HG03135 (cell line): Measurements from ENCODE around the gene CCHCR1.
"Not testable (repeated sequence)": the region's sequence is repeated elsewhere in the genome, so short reads cannot be mapped to it uniquely, and the experiment has no call there.

ENCODE experiments used
- ATAC-seq: cut with Tn5 transposase; IDR thresholded peaks from one replicate; pipeline ENCODE4 v1.9.1; 2021; ENCODE audit warnings: mild to moderate bottlenecking, moderate library complexity; ENCODE audit not compliant: unreplicated experiment

Gene CCHCR1

DNA sequence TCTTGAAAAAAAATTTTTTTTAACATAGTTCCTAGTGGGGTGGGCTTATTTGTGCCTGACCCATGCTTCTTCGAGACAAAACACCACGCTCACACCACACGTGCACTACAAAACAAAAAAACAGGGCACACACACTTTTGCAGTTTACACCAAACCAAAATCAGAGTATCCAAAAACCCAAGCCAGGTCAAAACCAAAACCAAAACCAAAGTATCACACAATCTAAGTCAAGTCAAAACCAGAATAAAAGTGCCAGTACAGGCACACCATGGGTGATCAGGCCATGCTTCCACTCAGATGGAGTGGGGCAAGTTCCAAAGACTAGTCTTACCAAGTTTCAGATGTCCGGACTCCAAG lies 28.1 kb upstream of the CCHCR1 start:
- ATAC-seq, result not testable (repeated sequence)

DNA sequence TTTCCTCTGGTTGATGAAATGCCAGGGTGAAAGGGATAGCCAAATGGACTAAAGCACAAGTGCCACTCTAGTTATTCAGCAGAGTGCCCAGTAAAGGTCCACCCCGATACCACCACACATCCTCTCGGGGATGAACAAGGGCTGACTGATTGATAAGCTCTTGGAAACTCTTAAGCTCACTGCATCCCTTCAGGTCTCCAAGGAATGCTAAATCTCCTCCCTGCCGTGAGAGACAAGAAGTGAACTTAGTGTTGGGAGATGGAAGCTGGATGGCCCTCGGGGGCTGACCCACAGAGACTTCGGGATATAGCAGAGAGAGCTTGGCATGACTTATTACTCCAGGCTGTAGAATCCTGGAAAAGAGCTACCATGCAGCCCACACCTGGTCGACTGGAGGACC lies 26.3 kb upstream of the CCHCR1 start:
- ATAC-seq, result not testable (repeated sequence)

DNA sequence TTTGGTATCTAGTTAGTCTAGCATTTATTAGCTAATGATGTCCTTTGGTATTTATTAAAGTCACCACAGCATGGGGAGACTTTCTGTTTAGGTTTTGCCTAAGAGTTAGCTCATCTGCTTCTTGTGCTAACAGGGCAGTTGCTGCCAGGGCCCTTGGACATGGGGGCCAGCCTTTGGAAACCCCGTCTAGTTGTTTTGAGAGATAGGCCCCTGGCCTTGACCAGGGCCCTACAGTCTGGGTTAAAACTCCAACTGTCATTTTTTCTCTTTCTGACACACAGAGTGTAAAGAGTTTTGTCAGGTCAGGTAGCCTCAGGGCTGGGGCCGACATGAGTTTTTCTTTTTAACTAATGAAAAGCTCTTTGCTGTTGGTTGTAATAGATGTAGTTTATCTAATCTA lies 25.7 kb upstream of the CCHCR1 start:
- not testable (repeated sequence) for ATAC-seq

DNA sequence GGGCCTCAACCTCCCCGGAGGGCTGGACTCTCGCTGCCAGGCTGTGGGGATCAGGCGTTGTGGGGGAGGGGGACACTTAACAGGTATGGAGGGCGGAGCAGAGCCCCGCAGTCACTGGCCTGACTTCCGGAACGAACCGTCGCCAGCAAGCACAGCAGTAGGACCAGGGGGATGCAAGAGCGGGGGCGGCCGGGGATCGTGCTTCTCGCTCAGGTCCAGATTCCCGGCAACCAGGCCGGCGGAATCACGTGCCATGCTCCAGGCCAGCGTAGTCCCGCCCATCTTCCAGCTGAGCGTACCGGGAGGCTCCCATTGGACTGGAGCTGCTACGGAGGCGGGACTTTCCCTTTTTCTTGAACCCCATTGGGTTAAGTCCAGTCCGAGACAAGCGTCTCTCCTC lies 22.9 kb upstream of the CCHCR1 start:
- ATAC-seq, result no peak

DNA sequence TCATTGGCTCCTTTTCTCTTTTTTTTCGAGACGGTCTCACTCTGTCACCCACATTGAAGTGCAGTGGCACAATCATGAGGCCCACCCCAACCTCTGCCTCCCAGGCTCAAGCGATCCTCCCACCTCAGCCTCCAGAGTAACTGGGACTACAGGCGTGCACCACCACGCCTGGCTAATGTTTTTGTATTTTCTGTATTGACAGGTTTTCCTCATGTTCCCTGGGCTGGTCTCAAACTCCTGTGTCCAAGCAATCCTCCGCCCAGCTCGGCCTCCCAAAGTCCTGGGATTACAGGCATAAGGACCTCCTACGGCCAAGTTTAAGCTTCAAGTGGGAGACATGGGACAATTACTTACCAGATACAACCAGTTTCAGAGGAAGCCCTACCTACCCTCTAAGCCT lies 22.3 kb upstream of the CCHCR1 start:
- ATAC-seq, result no peak

DNA sequence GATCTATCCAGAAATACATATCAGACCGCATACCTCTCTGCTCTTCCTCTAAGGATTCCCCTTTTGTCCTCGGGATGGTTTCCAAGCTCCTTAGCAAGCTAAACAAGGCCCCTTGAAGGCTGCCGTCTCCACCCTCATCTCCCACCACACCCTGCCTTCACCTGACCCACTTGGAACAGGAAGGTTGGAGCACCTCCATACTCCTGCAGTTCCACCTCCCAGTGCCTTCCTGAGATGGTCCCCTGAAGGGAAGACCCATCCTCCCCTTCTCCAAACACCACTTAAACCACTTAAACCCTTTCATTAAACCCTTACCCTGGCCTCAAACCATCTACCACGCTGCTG lies 21.4 kb upstream of the CCHCR1 start:
- ATAC-seq, result no peak

DNA sequence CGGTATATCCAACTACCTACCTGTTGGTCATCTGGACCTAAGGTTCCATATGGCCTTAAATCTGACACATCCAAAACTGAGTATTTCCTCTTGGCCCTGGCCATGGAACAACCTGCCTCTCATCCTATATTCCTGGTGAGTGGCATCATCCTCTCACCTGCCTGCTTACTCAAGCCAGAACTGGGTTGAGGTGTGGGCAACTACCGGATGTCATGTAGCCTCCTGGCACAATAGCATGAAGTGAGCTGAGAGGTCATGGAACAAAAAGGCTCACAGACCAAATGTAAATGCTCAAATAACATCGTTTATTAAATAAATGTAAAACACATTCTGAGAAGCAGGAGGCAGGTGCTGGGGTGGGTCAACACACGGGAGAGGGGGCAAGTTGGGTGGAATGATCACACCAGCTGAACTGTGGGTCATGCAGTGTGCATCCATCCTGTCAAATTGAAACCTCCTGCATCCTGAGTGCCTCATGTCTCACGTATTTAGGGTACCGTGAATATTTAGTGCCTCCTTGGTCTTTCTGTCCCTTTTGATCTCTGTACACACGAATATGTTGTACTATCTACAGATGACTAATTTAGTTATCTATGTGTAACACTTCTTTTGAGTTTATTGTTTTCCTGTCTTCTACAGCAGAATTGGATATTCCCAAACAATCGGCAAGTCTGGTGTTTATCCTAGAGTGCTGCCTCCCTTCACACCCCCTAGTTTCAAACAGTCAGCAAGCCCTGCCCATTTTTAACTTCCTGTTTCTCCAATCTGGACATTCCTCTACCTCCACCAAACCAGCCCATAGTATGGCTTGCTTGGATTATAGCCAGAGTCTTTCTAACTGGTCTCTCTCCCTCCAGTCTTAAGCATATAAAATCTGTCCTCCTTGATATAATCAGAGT lies 20.8 kb upstream of the CCHCR1 start:
- ATAC-seq, result no peak

- ATAC-seq, result no peak
Measured at GRCh38 chr6:31175971-31176370, 18.4 kb upstream of the CCHCR1 start.

- no peak for ATAC-seq
Measured at GRCh38 chr6:31174378-31174777, 16.8 kb upstream of the CCHCR1 start.

- no peak for ATAC-seq
Measured at GRCh38 chr6:31173406-31173805, 15.8 kb upstream of the CCHCR1 start.

DNA sequence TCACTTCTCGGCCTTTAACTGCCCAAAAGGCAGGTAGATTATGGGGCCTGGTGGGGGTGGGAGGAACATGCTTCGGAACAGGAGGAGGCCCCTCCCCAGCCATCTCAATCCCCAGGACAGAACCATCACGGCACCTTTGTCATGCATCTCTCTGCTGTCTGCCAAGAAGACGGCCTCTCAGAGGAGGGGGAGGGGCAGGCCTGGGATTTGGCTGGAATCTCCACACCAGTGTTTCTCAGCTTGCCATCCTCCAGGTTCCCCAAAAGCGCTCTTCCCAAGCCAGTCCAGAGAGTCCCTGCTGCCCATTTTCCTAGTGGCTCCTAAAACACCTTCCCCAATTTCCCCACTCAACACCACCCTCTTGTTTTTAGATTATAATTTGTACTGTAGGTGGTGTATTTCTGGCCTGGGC lies 15.4 kb upstream of the CCHCR1 start:
- ATAC-seq, result no peak

DNA sequence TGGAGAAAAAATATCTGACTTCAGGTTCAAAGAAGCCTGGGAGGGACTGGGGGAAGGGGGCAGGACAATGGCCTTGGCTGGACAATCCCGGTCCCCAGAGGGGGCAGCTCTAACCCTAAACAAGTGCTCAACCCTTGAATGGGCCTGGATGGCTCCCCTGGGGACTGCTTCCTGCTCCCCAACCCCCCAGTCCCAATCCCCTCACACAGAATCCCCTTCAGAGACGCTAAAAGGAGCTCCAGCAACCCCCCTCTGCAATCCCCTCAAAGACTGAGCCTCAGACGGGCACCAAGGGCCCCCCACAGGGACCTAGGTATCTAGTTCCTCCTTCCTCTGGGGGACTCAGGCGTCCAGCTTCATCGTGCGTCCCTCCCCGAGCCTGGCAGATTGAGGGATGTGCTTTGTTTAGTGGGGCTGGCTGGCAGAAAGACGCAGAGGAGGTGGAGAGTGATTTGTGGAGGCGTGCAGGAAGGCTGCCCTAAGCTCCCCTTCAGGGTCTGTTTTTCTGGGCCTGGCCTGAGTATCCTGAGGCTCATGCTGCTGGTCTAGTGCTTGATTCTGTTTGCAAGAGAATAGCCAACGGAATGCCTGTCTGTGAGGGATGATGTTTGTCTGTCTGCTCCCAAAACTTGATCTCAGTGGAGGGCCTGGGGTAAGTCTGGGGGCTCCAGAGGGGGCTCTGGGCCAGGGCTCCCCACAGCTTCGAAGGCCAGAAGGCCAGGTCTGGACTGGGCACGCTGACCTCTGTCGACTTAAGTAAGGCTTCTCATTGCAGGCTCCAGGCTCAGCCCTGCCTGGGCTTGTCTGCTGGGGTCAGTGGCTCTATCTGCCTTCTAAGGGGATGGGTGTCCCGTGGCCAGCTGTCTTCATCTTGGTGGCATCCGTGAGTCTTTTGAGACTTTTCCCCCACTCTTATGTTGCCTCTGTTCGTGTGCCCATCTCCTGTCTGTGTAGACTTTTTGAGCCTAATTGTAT lies 14.6 kb upstream of the CCHCR1 start:
- ATAC-seq, result no peak

- no peak for ATAC-seq
Measured at GRCh38 chr6:31170987-31171671, 13.5 kb upstream of the CCHCR1 start.

DNA sequence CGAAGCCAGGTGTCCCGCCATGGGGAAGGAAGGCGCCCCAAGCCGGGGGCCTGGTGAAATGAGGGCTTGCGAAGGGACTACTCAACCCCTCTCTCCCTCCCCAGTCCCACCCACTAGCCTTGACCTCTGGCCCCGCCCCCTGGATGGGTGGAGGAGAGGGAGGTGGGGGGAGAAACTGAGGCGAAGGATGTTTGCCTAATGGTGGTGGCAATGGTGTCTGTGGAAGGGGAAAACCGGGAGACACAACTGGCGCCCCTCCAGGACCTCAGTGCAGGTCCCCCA lies 12.9 kb upstream of the CCHCR1 start, which contains the start of gene POU5F1:
TSS of gene POU5F1 (minus strand) at position 83 of the 282 bp plus-strand sequence. CDS start at position 21, 62 bp downstream.
- ATAC-seq, result no peak

GRCh38 chr6:31169858-31170599 lies 12.4 kb upstream of the CCHCR1 start:
- ATAC-seq, result not testable (repeated sequence)

DNA sequence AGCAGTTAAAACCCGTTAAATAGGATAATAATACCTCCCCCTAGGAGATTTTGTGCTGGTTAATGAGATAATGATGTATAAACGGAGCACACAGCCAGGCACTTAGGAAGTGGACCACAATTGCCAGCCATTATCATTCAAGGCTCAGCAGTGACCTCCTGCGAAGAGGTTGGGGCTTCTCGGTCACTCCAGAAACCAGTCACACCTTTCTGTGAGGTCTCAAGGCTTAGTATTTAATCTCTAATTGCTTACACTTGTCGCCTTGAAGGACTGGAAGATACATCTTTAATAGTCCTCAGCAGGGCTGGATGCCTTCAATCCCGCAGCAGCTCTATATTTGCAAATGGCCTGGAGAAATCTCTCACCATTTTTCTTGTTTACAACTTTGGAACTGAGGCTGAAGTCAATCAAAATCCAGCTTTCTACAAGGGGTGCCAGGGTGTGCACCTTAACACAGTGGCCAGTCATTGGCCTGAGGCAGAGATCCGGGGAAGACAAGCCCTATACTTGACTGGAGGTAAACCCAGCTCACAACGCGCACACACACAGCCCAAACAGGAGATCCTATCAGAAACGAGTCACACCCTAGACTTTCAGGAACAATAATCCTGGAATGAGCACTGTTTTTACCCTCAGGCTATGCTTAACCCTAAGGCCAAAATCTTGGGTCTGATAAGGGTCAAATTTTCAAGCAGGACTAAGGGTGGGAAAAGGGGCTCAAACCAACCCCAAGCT lies 11.7 kb upstream of the CCHCR1 start:
- no peak for ATAC-seq

- ATAC-seq, result no peak
Measured at GRCh38 chr6:31168606-31169005, 11.0 kb upstream of the CCHCR1 start.

DNA sequence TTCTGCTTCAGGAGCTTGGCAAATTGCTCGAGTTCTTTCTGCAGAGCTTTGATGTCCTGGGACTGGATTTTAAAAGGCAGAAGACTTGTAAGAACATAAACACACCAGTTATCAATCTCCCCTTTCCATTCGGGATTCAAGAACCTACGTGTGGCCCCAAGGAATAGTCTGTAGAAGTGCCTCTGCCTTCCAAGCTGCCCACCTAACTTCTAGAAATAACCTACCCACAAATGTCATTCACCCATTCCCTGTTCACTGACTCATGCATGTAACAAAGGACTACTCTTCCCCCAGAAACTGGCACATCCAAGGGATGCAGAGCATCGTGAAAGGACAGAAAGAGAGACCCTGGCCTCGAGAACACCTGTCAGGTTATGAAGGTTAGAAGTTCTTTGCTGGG lies 8.4 kb upstream of the CCHCR1 start:
- ATAC-seq, result no peak

GRCh38 chr6:31165064-31165832 lies 7.6 kb upstream of the CCHCR1 start:
- ATAC-seq, result peak; percentile 71
